ENCODE results near the gene UBE2S. TPM values are rescaled to one million over a fixed set of nuclear protein-coding genes. Genes with fewer than 3 reads are reported as not detected.
"Not testable (repeated sequence)": the region's sequence is repeated elsewhere in the genome, so short reads cannot be mapped to it uniquely, and the experiment has no call there.

Gene UBE2S
- total RNA-seq, 1 donor from 2014 or later = 235 TPM

DNA sequence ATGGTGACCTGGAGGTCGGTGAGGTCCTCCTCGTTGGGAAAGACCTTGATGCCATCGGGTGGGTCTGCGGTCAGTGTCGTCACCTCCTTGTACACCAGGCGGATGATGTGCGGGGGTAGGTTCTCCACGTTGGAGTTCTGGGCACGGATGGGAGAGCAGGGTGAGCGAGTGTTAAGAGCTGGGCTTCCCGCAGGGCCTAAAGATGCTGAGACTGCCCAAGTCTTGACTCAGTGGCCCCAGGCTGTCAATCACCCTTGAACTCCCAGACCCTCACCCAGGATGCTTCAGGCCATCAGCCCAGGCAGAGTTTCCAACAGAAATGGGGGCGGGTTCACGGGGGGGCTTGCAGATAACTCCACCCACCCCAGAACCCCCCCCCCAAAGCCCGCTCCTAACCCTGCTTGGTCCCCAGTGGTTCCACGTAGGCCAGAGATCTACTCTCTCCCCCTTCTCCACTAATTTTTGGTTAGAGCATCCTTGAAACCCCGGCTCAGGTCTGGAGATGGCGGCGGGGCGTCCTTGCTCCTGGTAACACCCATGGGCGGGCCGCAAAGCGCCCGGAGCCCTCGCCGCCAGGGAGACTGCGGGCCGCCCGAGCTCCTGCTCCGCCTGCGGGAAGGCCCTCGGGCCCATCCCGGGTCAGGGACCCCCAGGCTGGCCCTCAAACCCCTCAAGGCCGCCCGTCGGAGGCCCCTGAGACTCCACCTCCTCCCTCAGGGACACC is 600 bp downstream of the UBE2S start:
- peak; percentile 41 for DNase-seq
- H3K4me3 Mint-ChIP-seq (ENCODE audit: unreplicated experiment) = peak overlapping the region; percentile 88
- H3K4me1 Mint-ChIP-seq (ENCODE audit: low read depth, unreplicated experiment) = peaks cover 15% of the 10 kb centered on the region
- H3K27ac Mint-ChIP-seq (ENCODE audit: unreplicated experiment) = peak overlapping the region; percentile 60
- TF ChIP-seq, protein P1, sequence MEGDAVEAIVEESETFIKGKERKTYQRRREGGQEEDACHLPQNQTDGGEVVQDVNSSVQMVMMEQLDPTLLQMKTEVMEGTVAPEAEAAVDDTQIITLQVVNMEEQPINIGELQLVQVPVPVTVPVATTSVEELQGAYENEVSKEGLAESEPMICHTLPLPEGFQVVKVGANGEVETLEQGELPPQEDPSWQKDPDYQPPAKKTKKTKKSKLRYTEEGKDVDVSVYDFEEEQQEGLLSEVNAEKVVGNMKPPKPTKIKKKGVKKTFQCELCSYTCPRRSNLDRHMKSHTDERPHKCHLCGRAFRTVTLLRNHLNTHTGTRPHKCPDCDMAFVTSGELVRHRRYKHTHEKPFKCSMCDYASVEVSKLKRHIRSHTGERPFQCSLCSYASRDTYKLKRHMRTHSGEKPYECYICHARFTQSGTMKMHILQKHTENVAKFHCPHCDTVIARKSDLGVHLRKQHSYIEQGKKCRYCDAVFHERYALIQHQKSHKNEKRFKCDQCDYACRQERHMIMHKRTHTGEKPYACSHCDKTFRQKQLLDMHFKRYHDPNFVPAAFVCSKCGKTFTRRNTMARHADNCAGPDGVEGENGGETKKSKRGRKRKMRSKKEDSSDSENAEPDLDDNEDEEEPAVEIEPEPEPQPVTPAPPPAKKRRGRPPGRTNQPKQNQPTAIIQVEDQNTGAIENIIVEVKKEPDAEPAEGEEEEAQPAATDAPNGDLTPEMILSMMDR (IDR thresholded peaks at IDR 0.05; ENCODE audit: partially characterized antibody, unreplicated experiment) = no peak
- peaks cover 22% of the 10 kb centered on the region for H3K27me3 Mint-ChIP-seq (ENCODE audit: unreplicated experiment)
- peaks cover 12% of the 10 kb centered on the region for H3K36me3 Mint-ChIP-seq (ENCODE audit: unreplicated experiment)
- peaks cover 24% of the 10 kb centered on the region for H3K9me3 Mint-ChIP-seq (ENCODE audit: unreplicated experiment)

DNA sequence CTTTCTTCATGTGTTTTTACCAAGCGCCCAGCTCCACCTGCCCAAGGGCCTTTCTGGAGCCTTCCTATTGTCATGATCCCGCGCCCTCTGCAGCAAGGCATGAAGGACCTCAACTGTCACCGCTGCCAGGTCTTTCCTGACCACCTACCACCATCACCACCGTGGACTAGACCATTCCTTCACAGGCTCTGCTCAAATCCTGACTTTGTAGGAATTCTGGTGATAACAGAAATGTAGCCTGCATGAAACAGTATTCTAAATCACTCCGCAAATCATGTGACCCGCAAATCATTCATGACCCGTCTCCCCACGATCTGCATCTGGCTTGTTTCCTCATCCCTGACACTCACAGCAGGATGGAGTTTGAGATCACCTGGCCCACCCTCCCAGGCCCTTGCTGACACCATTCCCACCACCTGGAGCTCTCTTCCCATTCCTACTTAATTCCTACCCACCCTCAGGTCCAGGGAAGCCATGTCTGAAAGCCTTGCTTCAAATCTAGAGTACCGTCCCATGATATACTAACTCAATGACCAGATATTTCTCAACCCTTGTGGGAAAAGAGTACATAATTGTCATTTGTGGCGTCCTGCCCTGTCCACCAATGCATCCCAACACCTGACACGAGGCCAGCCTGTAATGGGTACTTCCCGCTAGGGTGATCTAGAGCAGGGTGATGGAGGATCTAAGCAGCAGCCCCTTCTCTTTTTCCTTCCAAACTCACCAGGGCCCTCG is 1.3 kb downstream of the UBE2S start:
- peaks cover 12% of the 10 kb centered on the region for H3K36me3 Mint-ChIP-seq (ENCODE audit: unreplicated experiment)
- H3K9me3 Mint-ChIP-seq (ENCODE audit: unreplicated experiment) = peaks cover 27% of the 10 kb centered on the region
- peaks cover 17% of the 10 kb centered on the region for H3K4me1 Mint-ChIP-seq (ENCODE audit: low read depth, unreplicated experiment)
- peak overlapping the region; percentile 60 for H3K27ac Mint-ChIP-seq (ENCODE audit: unreplicated experiment)
- no peak for DNase-seq
- H3K27me3 Mint-ChIP-seq (ENCODE audit: unreplicated experiment) = peaks cover 20% of the 10 kb centered on the region
- H3K4me3 Mint-ChIP-seq (ENCODE audit: unreplicated experiment) = peak overlapping the region; percentile 88
- TF ChIP-seq, protein P1 (IDR thresholded peaks at IDR 0.05; ENCODE audit: partially characterized antibody, unreplicated experiment) = no peak

DNA sequence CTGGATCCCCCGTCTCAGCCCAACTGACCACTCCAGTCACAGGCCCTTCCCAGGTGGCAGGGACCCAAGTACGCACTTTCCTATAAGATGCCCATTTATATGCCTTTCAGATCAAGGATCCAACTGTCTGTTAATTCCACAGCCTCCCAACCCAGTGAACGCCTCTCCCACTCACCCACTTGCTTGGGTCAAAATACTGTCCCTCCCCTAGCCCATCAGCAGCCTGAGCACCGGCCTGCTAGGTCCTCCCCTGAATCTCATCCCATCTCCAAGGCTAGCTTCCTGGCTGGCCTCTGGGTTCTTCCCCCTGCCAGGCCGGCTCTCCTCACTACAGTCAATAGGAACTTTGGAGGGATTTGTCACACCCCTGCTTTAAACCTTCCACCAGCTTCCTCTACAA is 1.9 kb downstream of the UBE2S start:
- Mint-ChIP-seq H3K27ac (ENCODE audit: unreplicated experiment) (peak overlapping the region; percentile 60), H3K9me3 (ENCODE audit: unreplicated experiment) (peaks cover 28% of the 10 kb centered on the region), H3K36me3 (ENCODE audit: unreplicated experiment) (peaks cover 12% of the 10 kb centered on the region), H3K27me3 (ENCODE audit: unreplicated experiment) (peaks cover 20% of the 10 kb centered on the region), H3K4me1 (ENCODE audit: low read depth, unreplicated experiment) (peaks cover 19% of the 10 kb centered on the region), H3K4me3 (ENCODE audit: unreplicated experiment) (peak overlapping the region; percentile 88)
- DNase-seq = no peak
- TF ChIP-seq, protein P1 (IDR thresholded peaks at IDR 0.05; ENCODE audit: partially characterized antibody, unreplicated experiment) = no peak

DNA sequence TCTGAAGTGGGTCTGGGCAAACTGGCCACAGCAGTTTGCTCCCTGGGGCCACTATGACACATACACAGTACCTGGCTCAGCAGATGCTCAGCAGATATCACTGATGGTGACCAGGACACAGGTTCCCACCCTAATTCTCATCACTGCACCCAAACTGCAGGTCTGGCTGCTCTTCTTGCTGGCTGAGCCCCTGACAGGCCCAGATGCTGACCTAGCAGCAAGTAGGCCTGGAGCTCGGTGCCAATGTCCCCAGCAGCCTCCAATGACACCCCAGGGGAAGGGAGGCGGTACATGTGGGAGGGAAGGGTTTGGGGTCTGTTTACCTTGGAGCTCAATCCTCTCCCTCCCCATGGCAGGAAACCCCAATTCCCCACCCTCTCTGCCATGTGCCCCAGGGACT is 5.1 kb downstream of the UBE2S start:
- H3K4me1 Mint-ChIP-seq (ENCODE audit: low read depth, unreplicated experiment) = peaks cover 31% of the 10 kb centered on the region
- H3K36me3 Mint-ChIP-seq (ENCODE audit: unreplicated experiment) = peaks cover 12% of the 10 kb centered on the region
- TF ChIP-seq, protein P1 (IDR thresholded peaks at IDR 0.05; ENCODE audit: partially characterized antibody, unreplicated experiment) = no peak
- H3K9me3 Mint-ChIP-seq (ENCODE audit: unreplicated experiment) = peaks cover 25% of the 10 kb centered on the region
- H3K27ac Mint-ChIP-seq (ENCODE audit: unreplicated experiment) = peak overlapping the region; percentile 43
- H3K27me3 Mint-ChIP-seq (ENCODE audit: unreplicated experiment) = peaks cover 11% of the 10 kb centered on the region
- DNase-seq = no peak
- no peak overlapping the region for H3K4me3 Mint-ChIP-seq (ENCODE audit: unreplicated experiment)

DNA sequence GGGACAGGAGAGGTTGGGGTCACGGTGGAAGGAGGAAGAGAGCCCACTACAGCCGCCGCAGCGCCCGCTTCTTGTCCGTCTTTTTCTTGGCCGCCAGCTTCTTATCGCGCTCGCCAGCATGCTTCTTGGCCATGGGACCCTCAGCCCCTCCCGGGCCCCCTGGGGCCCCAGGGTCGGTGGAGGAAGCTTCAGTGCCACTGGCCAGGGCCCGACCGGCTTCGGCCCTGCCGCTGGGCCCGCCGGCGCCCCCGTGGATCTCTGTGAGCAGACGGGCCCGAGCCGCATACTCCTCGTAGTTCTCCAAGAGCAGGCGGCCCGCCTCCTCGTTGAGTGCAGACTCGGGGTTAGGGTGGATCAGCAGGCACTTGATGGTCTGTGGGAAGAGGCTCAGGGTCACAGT is 6.2 kb downstream of the UBE2S start:
- H3K9me3 Mint-ChIP-seq (ENCODE audit: unreplicated experiment) = peaks cover 22% of the 10 kb centered on the region
- not testable (repeated sequence) for H3K27ac Mint-ChIP-seq (ENCODE audit: unreplicated experiment); DNase-seq; H3K27me3 Mint-ChIP-seq (ENCODE audit: unreplicated experiment); H3K36me3 Mint-ChIP-seq (ENCODE audit: unreplicated experiment); H3K4me3 Mint-ChIP-seq (ENCODE audit: unreplicated experiment)
- H3K4me1 Mint-ChIP-seq (ENCODE audit: low read depth, unreplicated experiment) = peaks cover 28% of the 10 kb centered on the region
